Right lobe of liver (tissue), 6 donors: ENCODE data around the gene HPS4. TPM values are rescaled to one million over a fixed set of nuclear protein-coding genes. Genes with fewer than 3 reads are reported as not detected.
A peak's percentile ranks its signal among the peaks of the same experiment; 100 is the strongest.

Experiments used
- ATAC-seq, 4 donors: fragments of 200-7000 bp; cut with Tn5 transposase; one replicate each; pipeline ENCODE4 v1.9.1; 2020; ENCODE audit warnings: mild to moderate bottlenecking in 4 of 4, moderate library complexity in 4 of 4
- DNase-seq, 3 donors: peaks; one replicate each; pipeline ENCODE4 v3.0.0-alpha.2; 2020
- H3K27ac ChIP-seq, 3 donors: fragments of 200-600 bp; one replicate each; pipeline ENCODE4 v1.8.0; 2022
- H3K27me3 ChIP-seq, 2 donors: fragments of 200-600 bp; one replicate each; pipeline ENCODE4 v1.8.0; 2022
- H3K36me3 ChIP-seq, 4 donors: fragments of 200-600 bp; sonication (generic) in 1 of 4; one replicate each; pipeline versions ENCODE4 v1.5.1 to v1.8.0; 2017 to 2022; ENCODE audit warnings: control low read depth in 1 of 4
- H3K4me1 ChIP-seq, 4 donors: fragments of 200-600 bp; sonication (generic) in 1 of 4; one replicate each; pipeline versions ENCODE4 v1.5.1 to v1.8.0; 2017 to 2022; ENCODE audit warnings: control low read depth in 1 of 4
- H3K4me3 ChIP-seq, 3 donors: fragments of 200-600 bp; one replicate each; pipeline ENCODE4 v1.8.0; 2022
- H3K9me3 ChIP-seq, 4 donors: fragments of 200-600 bp; sonication (generic) in 1 of 4; one replicate each; pipeline versions ENCODE4 v1.5.1 to v1.8.0; 2017 to 2022; ENCODE audit warnings: control low read depth in 1 of 4
- CTCF ChIP-seq, 4 donors: fragments of 200-600 bp in 3 of 4; fragments of 450-650 bp in 1 of 4; IDR thresholded peaks; one replicate each; pipeline versions ENCODE4 v1.5.1 to v1.8.0; 2016 to 2022; ENCODE audit warnings: antibody characterized with exemption in 4 of 4, mild to moderate bottlenecking in 2 of 4
- POLR2A ChIP-seq: fragments of 450-650 bp; IDR thresholded peaks from one replicate; pipeline ENCODE4 v1.6.1; 2017; ENCODE audit warnings: antibody characterized with exemption, mild to moderate bottlenecking
- WGBS: methylation state at CpG from one replicate; pipeline ENCODE4 v1.1.6; 2018; ENCODE audit warnings: low coverage, low lambda C conversion rate; ENCODE audit not compliant: insufficient coverage; ENCODE audit errors: missing lambda C conversion rate; 5-methylcytosine and 5-hydroxymethylcytosine counted together
- intact Hi-C, 2 donors: fragments of 100-400 bp; cut with DNase I; formaldehyde crosslinking; loops; one replicate each; pipeline versions ENCODE4 v1.11.2 to v1.14.1; 2022
- total RNA-seq, 6 experiments: library from RNA; depleted of rRNA in 2 of 6; stranded (reverse); fragments of >200 nt in 2 of 6; fragmentation: NEBNext Ultra II Directional in 3 of 6; extraction: Animal tissue kit (Norgen Biotek cat#: 25700) in 3 of 6; gene quantifications; one replicate each; pipeline versions ENCODE4 v1.1.0 to v1.2.4, GENCODE V29; 2016 to 2023
- donor health status: DM: no; HTN: yes; CAD: no.
- donor health status: DM: no; HTN: no; CAD: no.
- donor health status: DM: no; HTN: no; CAD: no.
- donor health status: DM: no; HTN: yes; CAD: no.
- donor health status: DM: no; HTN: yes; CAD: no.

Gene HPS4
- total RNA-seq, 6 experiments from 2014 or later = 10.7 to 13.8 (median 12.6) TPM

GRCh38 chr22:26514419-26515161, 31.0 kb upstream of the HPS4 start:
- H3K36me3 ChIP-seq = peaks cover 0 to 10% (median 1%) of the 10 kb centered on the region in 4 donors
- no peak for DNase-seq
- H3K4me1 ChIP-seq = peaks cover 0 to 44% (median 17%) of the 10 kb centered on the region in 4 donors
- intact Hi-C loops = no loop called here
- H3K27ac ChIP-seq = no peak overlapping the region
- H3K4me3 ChIP-seq = no peak overlapping the region
- H3K27me3 ChIP-seq = no peaks in the 10 kb centered on the region
- 90% methylated on average over 12 of the region's 12 CpGs for WGBS
- no peak for ATAC-seq
- no peaks in the 10 kb centered on the region for H3K9me3 ChIP-seq
- TF ChIP-seq CTCF (IDR thresholded peaks at IDR 0.05) (no peak), POLR2A (no peak)

GRCh38 chr22:26513838-26514237, 30.3 kb upstream of the HPS4 start:
- ATAC-seq = no peak
- peaks cover 0 to 18% (median 6%) of the 10 kb centered on the region in 4 donors for H3K36me3 ChIP-seq
- TF ChIP-seq POLR2A = no peak
- TF ChIP-seq CTCF (IDR thresholded peaks at IDR 0.05) = no peak
- H3K27me3 ChIP-seq = no peaks in the 10 kb centered on the region
- H3K27ac ChIP-seq = no peak overlapping the region
- H3K4me1 ChIP-seq = peaks cover 0 to 44% (median 16%) of the 10 kb centered on the region in 4 donors
- no peak for DNase-seq
- intact Hi-C loops = no loop called here
- no peaks in the 10 kb centered on the region for H3K9me3 ChIP-seq
- no peak overlapping the region for H3K4me3 ChIP-seq
- WGBS = 25% methylated on average over 1 of the region's 1 CpG

- ATAC-seq (peak; percentile 96 to 99 (median 97)), DNase-seq (peak; percentile 95 to 96 (median 96))
- H3K4me1 ChIP-seq = peaks cover 0 to 34% (median 10%) of the 10 kb centered on the region in 4 donors
- peak within 1 kb of the TSS; percentile 74 to 90 (median 74) for H3K4me3 ChIP-seq
- TF ChIP-seq POLR2A (peak; percentile 60), CTCF (IDR thresholded peaks at IDR 0.05) (no peak)
- peaks cover 0 to 32% (median 14%) of the 10 kb centered on the region in 4 donors for H3K36me3 ChIP-seq
- H3K9me3 ChIP-seq = no peaks in the 10 kb centered on the region
- intact Hi-C loops = no loop called here
- H3K27ac ChIP-seq = peak within 1 kb of the TSS; percentile 7 to 41 (median 32)
- no peaks in the 10 kb centered on the region for H3K27me3 ChIP-seq
- under 1% methylated on average over 23 of the region's 40 CpGs for WGBS
These were observed 28.7 kb upstream of the HPS4 start, which contains the start of gene TFIP11 for GRCh38 chr22:26512149-26512793. Gene TFIP11 (minus strand): TSS chr22:26512473. CDS start chr22:26510272, 2,201 bp downstream.

- intact Hi-C loops = no loop called here
- TF ChIP-seq POLR2A = no peak
- TF ChIP-seq CTCF (IDR thresholded peaks at IDR 0.05) = no peak
- H3K4me1 ChIP-seq = peaks cover 0 to 17% (median 9%) of the 10 kb centered on the region in 4 donors
- ATAC-seq (no peak), DNase-seq (no peak)
- H3K4me3 ChIP-seq = no peak overlapping the region
- H3K9me3 ChIP-seq = no peaks in the 10 kb centered on the region
- H3K27me3 ChIP-seq = no peaks in the 10 kb centered on the region
- peaks cover 0 to 74% (median 33%) of the 10 kb centered on the region in 4 donors for H3K36me3 ChIP-seq
- H3K27ac ChIP-seq = no peak overlapping the region
These were observed 24.6 kb upstream of the HPS4 start for GRCh38 chr22:26508148-26508547.
